Measurements from ENCODE around the gene AKAP8L.

AKAP8L gene

DNA sequence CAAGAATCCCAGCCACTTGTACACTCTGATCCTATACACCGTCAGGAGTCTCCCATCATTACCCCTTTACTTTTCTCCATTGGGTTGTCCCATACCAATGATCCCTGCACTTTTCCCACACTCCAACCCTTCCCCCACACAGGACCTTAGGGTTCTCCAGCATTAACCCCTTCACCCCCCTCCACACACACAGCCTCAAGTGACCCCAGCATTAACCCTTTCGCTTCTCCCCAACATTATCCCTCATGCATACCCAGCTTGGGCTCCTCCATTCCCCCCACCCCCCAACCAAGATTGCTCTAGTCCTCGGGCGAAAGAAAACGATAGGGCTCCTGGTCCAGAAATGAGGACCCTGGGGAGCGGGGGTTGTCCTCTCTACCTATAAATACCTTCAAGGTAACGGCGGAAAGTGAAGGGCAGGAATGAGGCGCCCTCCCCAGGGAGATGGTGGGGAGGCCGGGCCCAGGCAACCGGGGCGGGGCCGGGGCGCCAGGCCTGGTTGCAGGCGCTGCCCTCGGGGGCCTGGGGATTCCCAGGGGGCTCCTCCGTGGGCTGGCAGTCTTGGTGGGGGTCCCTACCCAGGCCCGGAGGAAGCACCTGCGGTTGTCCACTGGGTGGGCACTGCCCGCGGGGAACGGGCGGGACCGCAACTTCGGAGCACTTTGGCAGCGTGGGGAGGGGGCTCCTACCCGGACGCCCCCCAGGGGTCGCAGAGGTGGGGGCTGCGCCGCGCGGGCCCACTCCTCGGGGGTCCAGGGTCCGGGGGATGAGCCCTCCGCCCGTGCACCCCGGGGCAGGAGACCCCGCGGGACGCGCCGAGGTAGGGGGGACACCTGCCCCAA is 30.2 kb upstream of the AKAP8L start:
- no peak for DNase-seq

DNA sequence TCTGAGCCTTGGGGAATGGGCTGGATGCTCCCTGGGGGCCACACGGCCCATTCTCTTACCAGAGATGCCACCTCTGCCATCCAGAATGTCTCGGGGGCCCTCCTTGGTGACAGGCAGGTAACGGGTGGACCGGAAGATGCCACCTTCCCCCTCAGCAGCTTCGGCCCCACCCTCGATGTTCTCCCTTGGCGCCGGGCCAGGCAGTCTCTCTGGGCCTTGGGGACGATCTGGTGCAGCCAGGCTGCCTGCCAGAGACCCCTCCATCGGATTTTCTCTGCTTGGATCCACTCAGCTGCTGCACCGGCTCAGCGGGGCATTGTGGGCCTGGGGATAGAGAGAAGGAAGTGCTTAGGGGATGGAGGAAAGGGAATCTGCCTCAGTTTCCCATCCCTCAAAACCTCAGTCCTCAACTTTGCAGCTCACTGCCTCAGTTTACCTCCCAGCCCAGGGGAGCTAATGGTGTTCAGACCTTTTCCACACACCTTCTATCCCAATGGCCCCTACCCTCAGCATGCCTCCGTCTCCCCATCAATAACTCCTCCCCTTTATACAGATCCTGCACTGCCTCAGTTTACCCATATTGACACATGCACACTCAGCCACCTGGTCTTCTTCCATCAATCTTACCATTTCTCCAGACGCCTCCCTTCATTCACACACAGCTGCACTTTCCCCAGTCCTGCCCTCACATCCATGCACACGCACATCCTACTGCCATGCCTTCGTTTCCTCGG is 29.4 kb upstream of the AKAP8L start:
- no peak for DNase-seq

DNA sequence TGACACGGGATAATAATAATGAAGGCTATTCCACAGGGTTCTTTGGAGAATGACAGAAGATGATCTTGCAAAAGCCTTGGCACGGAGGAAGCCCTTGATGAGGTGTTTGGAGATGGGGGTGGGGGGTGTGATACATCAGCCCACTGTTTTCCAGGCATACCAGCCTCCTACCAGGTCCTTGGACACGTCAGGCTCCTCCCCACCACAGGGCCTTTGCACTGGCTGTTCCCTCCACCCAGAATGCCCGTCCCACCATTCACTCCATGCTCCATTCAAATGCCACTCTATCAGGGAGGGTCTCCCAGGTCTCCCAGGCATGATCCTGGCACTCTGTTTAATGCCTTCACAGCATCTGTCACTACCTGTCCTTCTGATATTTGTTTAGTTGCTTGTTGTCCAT is 28.3 kb upstream of the AKAP8L start:
- DNase-seq: no peak

DNA sequence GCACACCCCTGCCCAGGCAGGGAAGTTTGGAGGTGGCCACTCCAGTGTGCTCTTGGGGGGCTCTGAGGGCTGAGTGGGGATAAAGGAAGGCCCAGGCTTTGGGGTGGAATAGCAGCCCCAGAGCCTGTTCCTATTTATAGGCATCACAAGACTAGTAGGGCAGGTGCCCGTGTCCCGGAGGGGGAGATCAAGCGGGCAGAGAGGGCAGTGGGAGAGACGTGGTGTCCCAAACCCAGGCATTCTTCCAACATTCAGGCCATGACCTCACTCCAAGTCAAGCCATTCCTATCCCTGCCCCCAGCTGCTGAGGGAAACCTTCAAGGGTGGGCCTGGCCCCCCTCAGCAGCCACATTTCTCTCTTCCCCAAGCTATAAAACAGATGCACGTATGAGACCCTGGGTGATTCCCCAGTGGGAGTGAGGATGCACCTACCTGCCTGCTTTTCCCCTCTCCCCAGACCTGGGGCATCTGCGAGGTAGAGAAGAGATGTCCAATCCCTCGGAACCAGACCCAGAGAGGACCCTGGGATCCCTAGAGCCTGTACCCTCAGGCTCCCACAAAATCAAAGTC is 27.1 kb upstream of the AKAP8L start:
- DNase-seq: no peak

DNA sequence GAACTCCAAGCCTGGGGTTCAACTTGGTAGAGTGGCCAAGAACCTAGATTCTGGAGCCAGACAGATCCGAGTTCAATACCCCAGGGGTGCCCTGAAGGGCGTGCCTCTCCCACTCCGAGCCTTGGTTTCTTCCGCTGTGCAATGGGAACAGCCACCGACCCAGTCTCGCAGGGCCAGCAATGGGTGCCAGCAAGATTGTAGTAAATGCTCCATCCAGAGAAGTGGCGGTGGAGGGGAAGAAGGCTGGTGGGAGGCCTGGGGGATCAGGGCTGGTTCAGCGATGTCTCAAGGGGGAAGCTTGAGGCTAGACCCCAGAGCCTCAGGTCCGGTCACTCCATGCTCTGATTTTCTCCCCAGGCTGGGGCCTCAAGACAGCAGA is 26.4 kb upstream of the AKAP8L start:
- no peak for DNase-seq

DNA sequence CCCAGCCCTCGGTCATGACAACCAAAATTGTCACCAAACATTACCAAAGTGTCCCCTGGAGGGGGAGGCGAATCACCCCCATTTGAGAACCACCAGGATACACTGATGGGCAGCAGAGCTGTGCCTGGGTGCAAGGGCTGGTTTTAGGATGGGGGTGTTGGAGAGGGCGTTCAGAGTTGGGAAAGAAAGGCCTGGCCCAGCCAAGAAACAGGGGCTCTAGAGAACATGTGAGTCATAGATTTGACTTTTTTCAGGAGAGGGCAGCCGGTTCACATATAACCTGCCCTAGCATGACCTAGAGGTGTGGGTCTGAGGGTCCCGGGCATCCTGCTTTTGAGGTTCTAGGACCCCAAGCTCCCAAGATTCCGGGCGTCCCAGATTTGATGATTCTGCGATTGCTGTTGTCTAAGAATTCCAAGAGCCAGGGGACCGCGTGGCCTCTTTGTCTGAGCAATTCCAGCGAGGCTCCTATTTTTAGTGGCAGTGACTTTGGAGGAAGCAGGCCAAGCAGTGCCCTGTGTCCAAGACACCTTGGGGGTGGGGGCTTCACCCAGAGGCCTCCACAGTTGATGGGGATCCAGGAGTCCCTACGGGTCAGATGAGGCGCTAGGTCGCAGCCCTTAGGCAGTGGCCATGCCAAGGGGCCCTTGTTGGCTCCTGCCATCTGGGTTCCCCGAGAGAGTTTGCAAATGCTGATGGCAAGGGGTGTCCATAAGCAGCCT is 25.9 kb upstream of the AKAP8L start:
- no peak for DNase-seq

DNA sequence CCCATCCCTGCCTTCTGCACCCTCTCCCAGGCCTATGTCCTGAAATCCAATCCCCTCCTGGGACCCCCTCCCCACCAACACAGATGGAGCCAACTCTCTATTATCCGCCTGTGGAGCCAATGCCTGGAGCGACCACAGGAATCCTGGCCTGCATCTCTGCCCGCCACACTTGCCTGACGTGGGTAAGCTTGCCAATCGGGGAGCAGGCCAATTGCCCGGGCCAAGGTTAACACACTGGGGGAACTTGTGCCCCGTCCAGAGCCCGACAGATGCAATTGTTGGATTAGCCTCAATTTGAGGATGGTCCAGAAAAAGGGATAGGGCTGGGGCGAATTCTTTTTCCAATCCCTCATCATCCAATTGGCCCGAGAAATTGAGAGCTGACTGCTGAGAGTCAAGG is 25.1 kb upstream of the AKAP8L start:
- DNase-seq: no peak

DNA sequence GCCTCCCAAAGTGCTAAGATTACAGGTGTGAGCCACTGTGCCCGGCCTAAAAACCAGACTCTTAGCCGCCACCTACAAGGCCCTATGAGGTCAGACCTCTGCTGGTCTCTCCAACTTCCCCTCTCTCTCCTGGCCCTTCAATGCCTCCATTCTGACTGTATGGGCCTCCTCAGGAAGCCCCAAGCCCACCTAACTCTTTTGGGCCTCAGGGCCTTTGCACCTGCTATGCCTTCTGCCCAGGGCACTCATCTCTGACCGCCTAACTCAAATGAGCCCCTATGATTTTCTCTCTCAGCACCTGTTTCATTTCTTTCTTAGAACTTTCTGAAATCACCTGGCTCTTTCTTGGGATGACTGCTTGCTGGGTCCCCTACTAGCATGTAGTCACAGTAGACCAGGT is 24.5 kb upstream of the AKAP8L start:
- no peak for DNase-seq

DNA sequence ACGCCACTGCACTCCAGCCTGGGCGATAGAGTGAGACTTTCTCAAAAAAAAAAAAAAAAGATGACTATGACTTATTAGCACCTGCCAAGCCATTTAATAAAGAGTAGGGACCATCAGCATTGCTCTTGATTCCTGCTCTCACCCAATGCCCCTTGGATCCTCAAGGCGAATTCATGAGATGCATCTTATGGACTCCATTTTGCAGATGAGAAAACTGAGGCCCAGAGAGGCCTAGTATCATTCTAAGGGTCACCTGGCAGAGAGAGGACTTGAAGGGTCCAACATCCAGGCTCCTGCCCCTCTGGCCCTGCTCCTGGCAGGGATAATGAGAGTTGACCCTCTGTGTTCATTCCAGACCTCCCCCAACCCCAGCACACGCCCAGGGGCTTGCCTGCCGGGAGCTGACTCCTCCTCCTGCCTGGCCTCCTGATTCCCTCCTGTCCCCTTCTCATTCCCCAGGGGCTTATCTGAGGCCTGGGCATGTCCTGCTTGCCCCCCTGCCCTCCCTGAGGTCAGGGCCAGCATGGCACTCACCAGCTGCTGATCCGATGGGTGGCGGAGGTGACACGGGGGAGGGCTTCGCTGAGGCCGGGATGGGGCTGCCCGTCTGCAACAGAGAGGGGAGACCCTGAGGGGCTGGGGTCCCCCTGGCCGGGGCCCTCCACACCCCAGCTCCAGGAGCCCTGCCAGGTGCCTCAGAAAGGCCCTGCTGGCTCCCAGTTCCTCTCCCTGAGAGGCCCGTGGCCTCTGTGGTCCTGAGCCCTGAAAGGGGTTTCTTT is 23.5 kb upstream of the AKAP8L start:
- no peak for DNase-seq

DNA sequence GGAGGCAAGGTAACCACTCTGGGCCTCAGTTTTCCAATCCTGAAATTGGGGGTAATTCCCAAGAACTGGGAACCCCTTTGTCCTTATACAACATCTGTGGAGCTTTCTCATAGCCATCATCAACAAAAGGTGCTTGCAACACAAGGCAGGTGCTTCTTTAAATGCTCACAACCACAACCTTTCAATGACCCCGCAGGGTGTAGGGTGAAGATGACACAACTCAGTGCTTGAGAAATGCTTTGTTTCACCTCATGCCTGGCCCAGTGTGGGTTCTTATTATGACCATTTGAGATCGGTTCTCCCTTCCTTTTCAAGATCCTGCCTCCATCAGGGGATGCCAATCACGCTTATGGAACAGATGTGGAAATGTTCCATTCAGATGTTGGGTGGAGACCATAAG is 22.5 kb upstream of the AKAP8L start:
- DNase-seq: no peak

DNA sequence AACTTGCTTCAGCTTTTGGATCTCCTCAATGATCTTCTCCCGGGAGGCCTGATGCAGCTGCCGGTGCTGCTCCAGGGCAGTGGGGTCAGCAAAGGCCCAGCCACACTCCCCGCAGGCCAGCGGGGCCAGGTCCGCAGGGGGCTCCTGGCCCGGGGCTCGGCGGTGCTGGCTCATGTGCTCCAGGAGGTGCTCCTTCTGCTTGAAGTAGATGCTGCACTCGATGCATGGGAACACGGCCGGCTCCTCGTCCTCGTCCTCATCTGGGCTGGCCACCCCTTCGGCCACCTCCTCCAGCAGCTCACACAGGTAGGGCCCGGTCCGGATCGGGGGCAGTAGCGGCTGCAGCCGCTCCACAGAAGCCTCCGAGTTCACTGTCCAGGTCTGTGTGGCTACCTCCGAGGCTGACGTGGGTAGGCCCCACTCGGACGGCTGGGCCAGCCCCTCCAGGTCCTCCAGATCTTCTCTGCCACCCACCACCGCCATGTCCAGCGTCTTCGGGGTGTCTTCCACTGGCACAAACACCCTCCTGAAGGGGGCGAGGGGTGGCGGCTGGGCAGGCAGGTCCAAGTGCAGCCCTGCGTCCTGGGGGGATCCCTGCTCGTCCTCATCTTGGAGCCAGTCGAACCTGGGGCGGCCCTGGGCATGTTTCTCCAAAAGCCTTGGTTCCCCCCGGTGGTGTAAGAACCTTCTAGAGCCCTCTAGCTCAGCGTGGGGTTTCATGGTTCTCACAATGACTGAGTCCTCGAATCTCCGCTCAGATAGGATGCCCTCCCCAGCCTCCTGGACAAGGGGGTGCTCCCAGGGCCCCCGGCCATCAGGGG is 21.2 kb upstream of the AKAP8L start:
- no peak for DNase-seq

DNA sequence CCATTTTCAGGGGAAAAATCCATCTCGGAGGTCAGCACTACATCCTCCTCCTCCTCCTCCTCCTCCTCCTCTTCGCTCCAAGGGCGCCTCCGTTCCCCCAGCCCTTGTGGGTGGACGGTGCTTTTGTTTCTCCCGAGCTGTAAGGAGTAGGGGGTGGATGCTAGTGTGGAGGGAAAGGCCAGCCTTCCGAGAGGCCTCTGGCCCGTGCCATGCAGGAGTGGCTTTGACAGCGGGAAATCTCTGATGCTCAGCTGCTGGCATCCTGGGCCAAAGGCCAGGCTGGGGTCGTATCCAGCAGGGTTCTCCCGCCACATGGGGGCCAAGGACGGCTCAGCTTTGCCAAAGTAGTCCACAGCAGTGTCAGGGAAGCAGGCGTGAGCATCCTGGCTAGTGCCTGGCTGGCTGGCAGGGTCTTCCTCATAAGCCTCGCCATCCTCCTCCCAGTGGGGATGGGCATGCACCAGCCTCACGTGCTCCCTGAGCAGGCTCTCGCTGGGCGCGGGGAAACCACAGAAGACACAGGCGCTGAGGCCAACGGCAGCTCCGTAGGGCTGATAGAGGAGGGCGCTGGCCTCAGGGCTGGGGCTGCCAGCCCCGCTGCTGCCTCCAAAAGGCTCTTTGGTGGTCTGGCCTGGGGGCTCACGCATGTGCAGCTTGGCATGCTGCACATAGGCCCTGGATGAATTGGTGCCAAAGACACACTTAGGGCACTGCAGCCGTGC is 20.5 kb upstream of the AKAP8L start:
- DNase-seq: no peak

DNA sequence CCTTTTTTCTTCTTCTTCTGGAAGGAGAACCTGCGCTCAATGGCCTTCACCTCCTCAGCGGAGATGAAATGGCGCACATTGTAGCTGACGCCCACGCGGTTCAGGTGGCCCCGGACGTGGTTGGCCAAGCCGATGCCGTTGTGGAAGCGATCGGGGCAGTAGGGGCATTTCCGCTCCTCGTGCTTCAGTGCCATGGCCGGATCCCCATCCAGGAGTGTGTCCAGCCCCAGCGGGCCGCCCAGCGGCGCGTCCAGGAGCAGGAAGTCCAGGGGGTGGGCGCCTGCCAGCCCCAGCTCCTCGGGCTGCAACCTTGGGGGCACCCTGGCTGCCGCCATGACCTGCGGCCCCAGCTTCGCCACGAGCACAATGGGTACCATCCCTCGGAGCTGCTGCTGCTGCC is 19.8 kb upstream of the AKAP8L start:
- DNase-seq: no peak

DNA sequence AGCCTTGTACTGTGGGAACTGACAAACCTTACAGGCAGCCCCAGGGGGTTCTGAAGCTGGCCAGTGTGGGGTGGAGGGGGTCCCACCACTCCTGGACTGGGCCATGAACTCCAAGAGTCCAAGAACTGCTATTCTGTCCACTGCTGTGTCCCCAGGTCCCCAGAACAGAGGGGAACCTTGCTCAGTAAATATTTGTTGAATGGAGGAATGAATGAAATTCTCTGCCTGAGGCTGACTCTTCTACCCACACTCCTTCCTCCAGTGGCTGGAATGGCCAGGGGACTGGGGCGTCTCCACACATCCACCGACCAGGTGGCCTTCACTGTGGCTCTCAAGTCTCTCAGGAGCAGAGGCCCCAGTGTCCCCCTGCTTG is 19.3 kb upstream of the AKAP8L start:
- DNase-seq: no peak

DNA sequence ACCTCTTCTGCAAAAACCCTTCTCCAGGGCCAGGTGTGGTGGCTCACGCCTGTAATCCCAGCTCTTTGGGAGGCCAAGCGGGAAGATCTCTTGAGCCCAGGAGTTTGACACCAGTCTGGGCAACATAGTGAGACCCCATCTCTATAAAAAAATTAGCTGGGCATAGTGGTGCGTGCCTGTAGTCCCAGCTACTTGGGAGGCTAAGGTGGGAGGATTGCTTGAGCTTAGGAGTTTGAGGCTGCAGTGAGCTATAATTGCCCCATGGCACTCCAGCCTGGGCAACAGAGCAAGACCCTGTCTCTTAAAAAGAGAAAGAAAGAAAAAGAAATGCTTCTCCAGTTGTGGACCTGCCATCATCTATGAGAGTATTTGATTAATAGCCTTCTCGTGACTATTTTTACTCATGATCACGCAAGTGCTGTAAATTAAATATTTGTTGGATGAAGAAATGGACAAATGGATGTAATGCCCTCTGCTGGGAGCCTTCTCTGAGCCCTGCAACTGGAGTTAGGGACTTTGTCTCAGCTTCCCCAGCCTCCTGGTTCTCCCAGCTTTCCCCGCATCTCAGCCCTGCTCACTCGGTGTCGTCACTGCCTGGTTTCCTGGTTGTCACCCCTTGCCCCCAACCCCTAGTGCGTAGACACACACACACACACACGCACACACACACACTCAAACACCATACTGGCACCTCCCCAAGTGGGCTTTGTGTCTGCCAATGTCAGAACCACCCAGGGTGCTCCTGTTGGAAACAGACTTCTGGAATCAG is 18.8 kb upstream of the AKAP8L start:
- DNase-seq: no peak

DNA sequence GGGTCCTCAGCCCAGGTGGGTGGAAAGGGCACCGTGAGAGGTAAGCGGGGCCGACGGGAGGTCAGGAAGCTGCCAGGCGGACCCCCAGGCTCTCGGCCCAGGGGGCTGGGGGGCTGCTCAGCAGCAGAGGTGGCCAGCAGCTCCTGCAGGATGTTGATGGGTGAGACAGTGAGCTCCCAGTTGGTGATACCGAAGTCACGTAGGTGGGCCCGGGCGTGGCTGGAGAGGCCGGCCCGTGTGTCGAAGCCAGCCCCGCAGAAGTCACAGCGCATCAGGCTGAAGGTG is 18.0 kb upstream of the AKAP8L start:
- no peak for DNase-seq

DNA sequence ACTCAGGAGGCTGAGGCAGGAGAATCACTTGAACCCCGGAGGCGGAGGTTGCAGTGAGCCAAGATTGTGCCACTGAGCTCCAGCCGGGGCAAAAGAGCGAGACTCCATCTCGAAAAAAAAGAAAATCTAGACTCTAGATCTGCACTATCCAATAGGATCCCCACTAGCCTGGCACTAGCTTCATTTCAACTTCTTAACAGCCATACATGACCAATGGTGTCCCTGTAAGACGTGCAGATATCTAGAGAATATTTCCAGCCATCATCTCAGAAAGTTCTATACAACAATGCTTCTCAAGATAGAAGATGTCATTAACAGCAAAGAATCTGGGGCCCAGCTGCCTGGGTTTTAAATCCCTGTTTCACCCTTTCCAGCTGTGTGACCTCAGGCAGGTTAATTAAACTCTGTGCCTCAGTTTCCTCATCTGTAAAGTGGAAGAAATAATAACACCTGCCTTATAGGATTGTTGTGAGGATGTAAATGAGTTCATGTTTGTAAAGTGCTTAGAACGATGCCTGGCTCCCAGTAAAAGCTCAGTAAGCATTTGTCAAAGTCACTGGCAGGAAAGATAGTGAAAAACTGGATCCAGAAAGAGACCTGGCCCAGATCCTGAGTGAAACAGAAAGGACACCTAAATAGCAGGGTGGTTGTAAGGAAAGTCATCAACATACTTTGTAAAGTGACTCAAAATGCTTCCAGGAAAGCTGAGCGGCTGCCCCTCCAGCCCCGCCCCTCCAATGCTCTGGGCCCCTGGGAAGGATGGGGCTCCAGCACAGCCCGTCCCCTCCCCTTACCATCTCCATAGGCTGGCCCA is 17.4 kb upstream of the AKAP8L start:
- DNase-seq: no peak

DNA sequence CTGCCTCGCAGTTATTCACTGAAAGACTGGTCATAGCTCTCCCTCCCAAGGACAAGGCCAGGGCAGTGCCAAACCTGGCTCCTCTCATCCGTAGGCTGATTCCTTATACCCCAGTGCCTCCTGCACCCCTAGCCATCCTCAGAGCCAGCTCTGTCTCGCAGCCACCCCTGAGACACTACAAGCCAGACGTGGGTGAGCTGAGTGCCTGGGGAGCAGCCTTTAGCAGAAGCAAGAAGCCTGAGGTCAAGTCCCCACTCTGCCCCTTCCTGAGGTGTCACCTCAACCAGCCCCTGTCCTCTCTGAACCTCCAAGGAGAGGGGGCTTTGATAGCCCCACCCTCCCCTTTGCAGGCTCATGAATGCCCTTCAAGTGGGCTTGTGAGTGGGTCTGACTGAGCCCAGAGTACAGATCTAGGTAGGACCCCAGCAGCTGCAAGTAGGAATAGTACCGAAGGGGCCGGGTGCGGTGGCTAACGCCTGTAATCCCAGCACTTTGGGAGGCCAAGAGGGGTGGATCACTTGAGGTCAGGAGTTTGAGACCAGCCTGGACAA is 14.8 kb upstream of the AKAP8L start:
- no peak for DNase-seq
